GM12878 (cell line): ENCODE measurements around the gene PRKG1. TPM values are rescaled to one million over a fixed set of nuclear protein-coding genes. Genes with fewer than 3 reads are reported as not detected.

ENCODE experiments used
- ATAC-seq: fragments of 200-7000 bp; cut with Tn5 transposase; 3 replicates; pipeline ENCODE4 v1.9.1; 2020; ENCODE audit warnings: mild to moderate bottlenecking, moderate library complexity
- BruUV-seq: library from RNA; stranded (reverse); fragments of 400-500 nt; replicated peaks from 2 replicates; lab custom pipeline; 2021; lab: Mats Ljungman, UMichigan
- CTCF ChIA-PET: fragments of 300-600 bp; sonication (Branson Sonifier 250); formaldehyde crosslinking; extraction: SDS; loops from one replicate; lab custom pipeline; 2021; ENCODE audit warnings: inconsistent platforms; lab: Yijun Ruan, JAX
- POLR2A ChIA-PET: fragments of 350-600 bp; formaldehyde crosslinking; extraction: SDS; loops from one replicate; lab custom pipeline; 2021; ENCODE audit warnings: inconsistent platforms; lab: Charles Lee
- RAD21 ChIA-PET: fragments of 300-600 bp; sonication (Branson Sonifier 250); formaldehyde crosslinking; loops from one replicate; lab custom pipeline; 2023; ENCODE audit warnings: antibody characterized with exemption; ENCODE audit not compliant: unreplicated experiment; lab: Charles Lee
- SMC1A ChIA-PET: fragments of 300-600 bp; sonication (Branson Sonifier 250); formaldehyde crosslinking; loops from one replicate; lab custom pipeline; 2023; ENCODE audit not compliant: unreplicated experiment, uncharacterized antibody; lab: Charles Lee
- DNase-seq: peaks from one replicate; pipeline ENCODE4 v3.0.0-alpha.2; 2011; ENCODE audit warnings: low read depth, low spot score
- FAIRE-seq: peaks from 3 replicates; lab custom pipeline; 2011; peaks lifted over from hg19 to GRCh38; lab: Jason Lieb, UNC
- H2AFZ ChIP-seq: 2 replicates; pipeline ENCODE4 v1.6.0; 2011; ENCODE audit warnings: low read depth, low read length, control low read depth; ENCODE audit not compliant: control insufficient read depth
- H3K27ac ChIP-seq: 2 replicates; pipeline ENCODE4 v1.5.1; 2011; ENCODE audit warnings: control low read depth; ENCODE audit not compliant: control insufficient read depth, insufficient read depth
- H3K27me3 ChIP-seq, 2 experiments: replicated peaks in 1 of 2; 2 replicates each; pipeline versions ENCODE4 v1.6.0 to v1.6.1; 2011; ENCODE audit warnings: low read length in 1 of 2; ENCODE audit not compliant: control insufficient read depth in 2 of 2, insufficient read depth in 2 of 2
- H3K36me3 ChIP-seq, 2 experiments: 2 replicates each; pipeline ENCODE4 v1.5.1; 2011; ENCODE audit warnings: low read length in 1 of 2; ENCODE audit not compliant: control insufficient read depth in 2 of 2, insufficient read depth in 2 of 2
- H3K4me1 ChIP-seq: 2 replicates; pipeline ENCODE4 v1.6.1; 2011; ENCODE audit warnings: mild to moderate bottlenecking, low read length, moderate library complexity, mixed read lengths; ENCODE audit not compliant: control insufficient read depth, insufficient read depth
- H3K4me2 ChIP-seq: 2 replicates; pipeline ENCODE4 v1.6.0; 2011; ENCODE audit warnings: control low read depth; ENCODE audit not compliant: control insufficient read depth, insufficient read depth
- H3K4me3 ChIP-seq: fragments of 200-600 bp; sonication (generic); 2 replicates; pipeline ENCODE4 v1.5.1; 2016
- H3K79me2 ChIP-seq: 2 replicates; pipeline ENCODE4 v1.6.0; 2011; ENCODE audit warnings: low read length; ENCODE audit not compliant: control insufficient read depth, insufficient read depth
- H3K9ac ChIP-seq: 2 replicates; pipeline ENCODE4 v1.8.0; 2011; ENCODE audit warnings: low read length, control low read depth, mixed read lengths; ENCODE audit not compliant: control insufficient read depth, insufficient read depth
- H3K9me3 ChIP-seq: replicated peaks from 3 replicates; pipeline ENCODE4 v1.5.1; 2011; ENCODE audit warnings: mild to moderate bottlenecking, low read length; ENCODE audit not compliant: control insufficient read depth, insufficient read depth
- H4K20me1 ChIP-seq: 2 replicates; pipeline ENCODE4 v1.6.0; 2011; ENCODE audit not compliant: control insufficient read depth, insufficient read depth
- ATF7 ChIP-seq: fragments of 450-650 bp; IDR thresholded peaks from 2 replicates; pipeline ENCODE4 v1.6.1; 2016; ENCODE audit warnings: low read depth, mild to moderate bottlenecking
- DPF2 ChIP-seq: fragments of 450-650 bp; IDR thresholded peaks from 2 replicates; pipeline ENCODE4 v1.6.1; 2017; ENCODE audit warnings: mild to moderate bottlenecking
- HDAC6 ChIP-seq: fragments of 200-600 bp; sonication (generic); IDR thresholded peaks from one replicate; pipeline ENCODE4 v1.8.0; 2017; ENCODE audit warnings: antibody characterized with exemption; ENCODE audit not compliant: unreplicated experiment
- RCOR1 ChIP-seq: conservative IDR thresholded peaks from 2 replicates; pipeline ENCODE4 v1.6.1; 2012; ENCODE audit warnings: low read depth, low read length, improper control_type of control experiment
- SMAD5 ChIP-seq: IDR thresholded peaks from 2 replicates; pipeline ENCODE4 v1.6.1; 2016; ENCODE audit warnings: antibody characterized with exemption, low read depth
- SRF ChIP-seq, 2 experiments: IDR thresholded peaks; 2 replicates each; pipeline ENCODE4 v1.6.1; 2011; ENCODE audit warnings: low read depth in 2 of 2, low read length in 2 of 2, mild to moderate bottlenecking in 1 of 2, moderate library complexity in 1 of 2
- WGBS: methylation state at CpG from one replicate; pipeline ENCODE4 v1.1.6; 2016; ENCODE audit warnings: low lambda C conversion rate; ENCODE audit not compliant: insufficient replicate concordance, insufficient coverage; ENCODE audit errors: missing lambda C conversion rate; 5-methylcytosine and 5-hydroxymethylcytosine counted together
- in situ Hi-C: fragments of 300-500 bp; cut with MboI; formaldehyde crosslinking; loops from 9 replicates; pipeline ENCODE4 v1.14.3; 2018; ENCODE audit warnings: mixed read lengths
- intact Hi-C: fragments of 100-400 bp; cut with micrococcal nuclease; formaldehyde crosslinking; loops from one replicate; pipeline ENCODE4 v1.14.2; 2022; ENCODE audit not compliant: unreplicated experiment
- polyA plus RNA-seq, 11 experiments: library from polyadenylated mRNA; depleted of rRNA in 4 of 11; unstranded in 6 of 11; stranded (reverse) in 5 of 11; fragments of >200 nt; fragmentation: Nextera tagmentation in 4 of 11; fragmentation: Illumina TruSeq in 1 of 11; extraction: Ambion mirVana in 4 of 11; extraction: Trizol in 1 of 11; gene quantifications; 1 replicate in 1 of 11; 2 replicates in 10 of 11; pipeline versions ENCODE4 v1.2.1 to v1.2.3, GENCODE V29; 2011 to 2016; ENCODE audit warnings: inconsistent platforms in 2 of 11, missing spikeins in 2 of 11, low read depth in 1 of 11
- total RNA-seq, 4 experiments: library from RNA; depleted of rRNA in 3 of 4; stranded (reverse); fragments of >200 nt in 3 of 4; fragmentation: Illumina TruSeq in 1 of 4; extraction: Trizol in 1 of 4; gene quantifications; 2 replicates each; pipeline versions ENCODE4 v1.2.1 to v1.2.3, GENCODE V29; 2013 to 2021
- TF ChIP-seq, protein P1 (sequence below), 3 experiments: IDR thresholded peaks in 2 of 3; conservative IDR thresholded peaks in 1 of 3; 2 replicates each; pipeline ENCODE4 v1.5.1; 2011; ENCODE audit warnings: low read depth in 3 of 3, low read length in 3 of 3, mild to moderate bottlenecking in 3 of 3, control low read depth in 2 of 3, moderate library complexity in 2 of 3, inconsistent platforms in 1 of 3, mixed read lengths in 1 of 3; ENCODE audit not compliant: control insufficient read depth in 2 of 3, insufficient read depth in 1 of 3; ENCODE audit errors: extremely low read depth in 1 of 3
- TF ChIP-seq, protein P2 (sequence below): IDR thresholded peaks from 2 replicates; pipeline ENCODE4 v1.6.1; 2012; ENCODE audit warnings: low read length, inconsistent platforms
- TF ChIP-seq, protein P3 (sequence below): fragments of 450-650 bp; IDR thresholded peaks from 2 replicates; pipeline ENCODE4 v1.6.1; 2014; ENCODE audit warnings: mild to moderate bottlenecking
- TF ChIP-seq, protein P4 (sequence below): fragments of 450-650 bp; conservative IDR thresholded peaks from 2 replicates; pipeline ENCODE4 v1.6.1; 2017; ENCODE audit warnings: mild to moderate bottlenecking, moderate library complexity
- TF ChIP-seq, protein P5 (sequence below): fragments of 450-650 bp; IDR thresholded peaks from 2 replicates; pipeline ENCODE4 v1.6.1; 2018; ENCODE audit warnings: mild to moderate bottlenecking, low read depth, moderate library complexity; ENCODE audit not compliant: partially characterized antibody
- TF ChIP-seq, protein P6 (sequence below): IDR thresholded peaks from 2 replicates; pipeline ENCODE4 v1.6.1; 2012; ENCODE audit warnings: low read depth, low read length, improper control_type of control experiment

The PRKG1 gene
- total and polyA plus RNA-seq, 10 of the 15 experiments (the other 5 are each of a cell fraction or from before 2014, with no cell fraction given), result 0.04 to 0.05 TPM; not detected in 8

DNA sequence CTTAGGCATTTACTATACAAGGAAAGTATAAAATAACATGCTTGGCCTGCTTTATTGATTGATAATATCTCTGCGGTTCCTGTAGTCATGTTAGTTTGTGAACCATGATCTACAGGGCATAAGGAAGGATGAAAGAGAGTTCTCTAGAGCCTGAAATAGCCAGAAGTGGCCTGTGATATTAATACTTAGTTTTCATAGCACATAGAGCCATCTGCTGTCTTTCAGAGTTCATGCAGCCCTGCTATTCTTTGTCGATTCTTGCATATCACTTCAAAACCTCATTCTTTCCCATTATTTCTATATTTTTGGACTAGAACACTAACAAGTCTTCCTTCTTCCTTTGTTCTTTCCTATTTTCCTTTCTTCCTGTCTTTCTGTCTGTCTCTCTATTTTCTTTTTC, 26.4 kb upstream of the PRKG1 start (continued):
- TF ChIP-seq, protein P1, sequence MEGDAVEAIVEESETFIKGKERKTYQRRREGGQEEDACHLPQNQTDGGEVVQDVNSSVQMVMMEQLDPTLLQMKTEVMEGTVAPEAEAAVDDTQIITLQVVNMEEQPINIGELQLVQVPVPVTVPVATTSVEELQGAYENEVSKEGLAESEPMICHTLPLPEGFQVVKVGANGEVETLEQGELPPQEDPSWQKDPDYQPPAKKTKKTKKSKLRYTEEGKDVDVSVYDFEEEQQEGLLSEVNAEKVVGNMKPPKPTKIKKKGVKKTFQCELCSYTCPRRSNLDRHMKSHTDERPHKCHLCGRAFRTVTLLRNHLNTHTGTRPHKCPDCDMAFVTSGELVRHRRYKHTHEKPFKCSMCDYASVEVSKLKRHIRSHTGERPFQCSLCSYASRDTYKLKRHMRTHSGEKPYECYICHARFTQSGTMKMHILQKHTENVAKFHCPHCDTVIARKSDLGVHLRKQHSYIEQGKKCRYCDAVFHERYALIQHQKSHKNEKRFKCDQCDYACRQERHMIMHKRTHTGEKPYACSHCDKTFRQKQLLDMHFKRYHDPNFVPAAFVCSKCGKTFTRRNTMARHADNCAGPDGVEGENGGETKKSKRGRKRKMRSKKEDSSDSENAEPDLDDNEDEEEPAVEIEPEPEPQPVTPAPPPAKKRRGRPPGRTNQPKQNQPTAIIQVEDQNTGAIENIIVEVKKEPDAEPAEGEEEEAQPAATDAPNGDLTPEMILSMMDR (IDR thresholded peaks at IDR 0.05 in 2 of 3, conservative IDR thresholded peaks at IDR 0.05 in 1 of 3; ENCODE audit: control insufficient read depth in 2 of 3, extremely low read depth in 1 of 3, insufficient read depth in 1 of 3, low read depth in 3 of 3, low read length in 3 of 3), result no peak
- TF ChIP-seq, protein P2, sequence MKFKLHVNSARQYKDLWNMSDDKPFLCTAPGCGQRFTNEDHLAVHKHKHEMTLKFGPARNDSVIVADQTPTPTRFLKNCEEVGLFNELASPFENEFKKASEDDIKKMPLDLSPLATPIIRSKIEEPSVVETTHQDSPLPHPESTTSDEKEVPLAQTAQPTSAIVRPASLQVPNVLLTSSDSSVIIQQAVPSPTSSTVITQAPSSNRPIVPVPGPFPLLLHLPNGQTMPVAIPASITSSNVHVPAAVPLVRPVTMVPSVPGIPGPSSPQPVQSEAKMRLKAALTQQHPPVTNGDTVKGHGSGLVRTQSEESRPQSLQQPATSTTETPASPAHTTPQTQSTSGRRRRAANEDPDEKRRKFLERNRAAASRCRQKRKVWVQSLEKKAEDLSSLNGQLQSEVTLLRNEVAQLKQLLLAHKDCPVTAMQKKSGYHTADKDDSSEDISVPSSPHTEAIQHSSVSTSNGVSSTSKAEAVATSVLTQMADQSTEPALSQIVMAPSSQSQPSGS, result no peak
- TF ChIP-seq, protein P3, sequence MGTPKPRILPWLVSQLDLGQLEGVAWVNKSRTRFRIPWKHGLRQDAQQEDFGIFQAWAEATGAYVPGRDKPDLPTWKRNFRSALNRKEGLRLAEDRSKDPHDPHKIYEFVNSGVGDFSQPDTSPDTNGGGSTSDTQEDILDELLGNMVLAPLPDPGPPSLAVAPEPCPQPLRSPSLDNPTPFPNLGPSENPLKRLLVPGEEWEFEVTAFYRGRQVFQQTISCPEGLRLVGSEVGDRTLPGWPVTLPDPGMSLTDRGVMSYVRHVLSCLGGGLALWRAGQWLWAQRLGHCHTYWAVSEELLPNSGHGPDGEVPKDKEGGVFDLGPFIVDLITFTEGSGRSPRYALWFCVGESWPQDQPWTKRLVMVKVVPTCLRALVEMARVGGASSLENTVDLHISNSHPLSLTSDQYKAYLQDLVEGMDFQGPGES, result no peak
- TF ChIP-seq, protein P4, sequence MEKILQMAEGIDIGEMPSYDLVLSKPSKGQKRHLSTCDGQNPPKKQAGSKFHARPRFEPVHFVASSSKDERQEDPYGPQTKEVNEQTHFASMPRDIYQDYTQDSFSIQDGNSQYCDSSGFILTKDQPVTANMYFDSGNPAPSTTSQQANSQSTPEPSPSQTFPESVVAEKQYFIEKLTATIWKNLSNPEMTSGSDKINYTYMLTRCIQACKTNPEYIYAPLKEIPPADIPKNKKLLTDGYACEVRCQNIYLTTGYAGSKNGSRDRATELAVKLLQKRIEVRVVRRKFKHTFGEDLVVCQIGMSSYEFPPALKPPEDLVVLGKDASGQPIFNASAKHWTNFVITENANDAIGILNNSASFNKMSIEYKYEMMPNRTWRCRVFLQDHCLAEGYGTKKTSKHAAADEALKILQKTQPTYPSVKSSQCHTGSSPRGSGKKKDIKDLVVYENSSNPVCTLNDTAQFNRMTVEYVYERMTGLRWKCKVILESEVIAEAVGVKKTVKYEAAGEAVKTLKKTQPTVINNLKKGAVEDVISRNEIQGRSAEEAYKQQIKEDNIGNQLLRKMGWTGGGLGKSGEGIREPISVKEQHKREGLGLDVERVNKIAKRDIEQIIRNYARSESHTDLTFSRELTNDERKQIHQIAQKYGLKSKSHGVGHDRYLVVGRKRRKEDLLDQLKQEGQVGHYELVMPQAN, result no peak

DNA sequence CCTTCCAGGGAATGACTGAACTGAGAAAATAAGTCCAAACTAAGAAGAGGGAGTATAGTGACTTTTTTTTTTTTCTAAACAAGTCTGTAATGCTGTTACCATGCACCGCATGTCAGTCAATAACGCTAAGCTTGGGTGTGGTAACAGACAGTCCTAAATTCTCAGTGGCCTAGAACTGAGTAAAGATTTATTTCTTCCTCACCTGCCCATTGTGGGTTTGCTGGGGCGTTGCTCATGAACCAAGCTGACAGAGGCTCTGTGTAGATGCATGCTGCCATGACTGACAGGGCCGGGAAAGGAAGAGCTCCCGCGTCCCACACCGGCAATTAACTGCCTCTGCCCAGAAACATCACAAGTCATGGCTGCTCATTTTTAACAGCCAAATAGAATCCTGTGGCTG, 25.5 kb upstream of the PRKG1 start:
- Histone ChIP-seq H4K20me1 (no peaks in the 10 kb centered on the region), H3K36me3 (no peaks in the 10 kb centered on the region), H3K79me2 (no peaks in the 10 kb centered on the region), H3K4me2 (no peak overlapping the region), H3K4me3 (no peak overlapping the region), H3K27me3 (no peaks in the 10 kb centered on the region), H3K27ac (no peak overlapping the region), H2AFZ (no peak overlapping the region), H3K9ac (no peak overlapping the region), H3K4me1 (no peaks in the 10 kb centered on the region), H3K9me3 (no peaks in the 10 kb centered on the region)
- WGBS, result 62% methylated on average over 7 of the region's 7 CpGs
- CTCF ChIA-PET, result interaction anchor here (0.6 kb wide), 1 partner anchor 1485 kb away, joined by 3 read pairs; no protein-coding TSS in a partner anchor
- TF ChIP-seq ATF7 (no peak), SRF (IDR thresholded peaks at IDR 0.05; ENCODE audit: low read depth in 2 of 2, low read length in 2 of 2) (no peak), HDAC6 (no peak), RCOR1 (no peak), SMAD5 (no peak), DPF2 (no peak)
- TF ChIP-seq, protein P5, sequence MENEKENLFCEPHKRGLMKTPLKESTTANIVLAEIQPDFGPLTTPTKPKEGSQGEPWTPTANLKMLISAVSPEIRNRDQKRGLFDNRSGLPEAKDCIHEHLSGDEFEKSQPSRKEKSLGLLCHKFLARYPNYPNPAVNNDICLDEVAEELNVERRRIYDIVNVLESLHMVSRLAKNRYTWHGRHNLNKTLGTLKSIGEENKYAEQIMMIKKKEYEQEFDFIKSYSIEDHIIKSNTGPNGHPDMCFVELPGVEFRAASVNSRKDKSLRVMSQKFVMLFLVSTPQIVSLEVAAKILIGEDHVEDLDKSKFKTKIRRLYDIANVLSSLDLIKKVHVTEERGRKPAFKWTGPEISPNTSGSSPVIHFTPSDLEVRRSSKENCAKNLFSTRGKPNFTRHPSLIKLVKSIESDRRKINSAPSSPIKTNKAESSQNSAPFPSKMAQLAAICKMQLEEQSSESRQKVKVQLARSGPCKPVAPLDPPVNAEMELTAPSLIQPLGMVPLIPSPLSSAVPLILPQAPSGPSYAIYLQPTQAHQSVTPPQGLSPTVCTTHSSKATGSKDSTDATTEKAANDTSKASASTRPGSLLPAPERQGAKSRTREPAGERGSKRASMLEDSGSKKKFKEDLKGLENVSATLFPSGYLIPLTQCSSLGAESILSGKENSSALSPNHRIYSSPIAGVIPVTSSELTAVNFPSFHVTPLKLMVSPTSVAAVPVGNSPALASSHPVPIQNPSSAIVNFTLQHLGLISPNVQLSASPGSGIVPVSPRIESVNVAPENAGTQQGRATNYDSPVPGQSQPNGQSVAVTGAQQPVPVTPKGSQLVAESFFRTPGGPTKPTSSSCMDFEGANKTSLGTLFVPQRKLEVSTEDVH, result no peak
- TF ChIP-seq, protein P6, sequence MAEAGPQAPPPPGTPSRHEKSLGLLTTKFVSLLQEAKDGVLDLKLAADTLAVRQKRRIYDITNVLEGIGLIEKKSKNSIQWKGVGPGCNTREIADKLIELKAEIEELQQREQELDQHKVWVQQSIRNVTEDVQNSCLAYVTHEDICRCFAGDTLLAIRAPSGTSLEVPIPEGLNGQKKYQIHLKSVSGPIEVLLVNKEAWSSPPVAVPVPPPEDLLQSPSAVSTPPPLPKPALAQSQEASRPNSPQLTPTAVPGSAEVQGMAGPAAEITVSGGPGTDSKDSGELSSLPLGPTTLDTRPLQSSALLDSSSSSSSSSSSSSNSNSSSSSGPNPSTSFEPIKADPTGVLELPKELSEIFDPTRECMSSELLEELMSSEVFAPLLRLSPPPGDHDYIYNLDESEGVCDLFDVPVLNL, result no peak
- FAIRE-seq (no peak), DNase-seq (no peak), ATAC-seq (no peak)
- intact Hi-C loops (no loop called here), in situ Hi-C loops (no loop called here)
- SMC1A ChIA-PET, result interaction anchor here (0.9 kb wide), 1 partner anchor 14 kb away, joined by 4 read pairs; no protein-coding TSS in a partner anchor
- RAD21 ChIA-PET, result no interaction called here
- no TSS peak for BruUV-seq
- POLR2A ChIA-PET, result no interaction called here
